Muscle layer of duodenum (tissue), 2 donors: ENCODE results near the gene CALHM6.
A peak's percentile ranks its signal among the peaks of the same experiment; 100 is the strongest.

ENCODE experiments used
- H3K27ac ChIP-seq: one replicate; pipeline ENCODE4 v1.7.0; 2013; ENCODE audit warnings: mild to moderate bottlenecking, low read length
- H3K27me3 ChIP-seq: one replicate; pipeline ENCODE4 v1.7.0; 2013; ENCODE audit warnings: low read depth, mild to moderate bottlenecking, control low read depth, low read length
- H3K36me3 ChIP-seq, 2 donors: one replicate each; pipeline ENCODE4 v1.7.0; 2013; ENCODE audit warnings: low read length in 2 of 2, control low read depth in 1 of 2, mild to moderate bottlenecking in 1 of 2; ENCODE audit not compliant: insufficient read depth in 2 of 2, control insufficient read depth in 1 of 2
- H3K4me1 ChIP-seq, 2 donors: one replicate each; pipeline ENCODE4 v1.7.0; 2013; ENCODE audit warnings: low read length in 2 of 2, mild to moderate bottlenecking in 2 of 2, control low read depth in 1 of 2, moderate library complexity in 1 of 2; ENCODE audit not compliant: insufficient read depth in 2 of 2, control insufficient read depth in 1 of 2
- H3K4me3 ChIP-seq, 2 donors: one replicate each; pipeline ENCODE4 v1.7.0; 2013; ENCODE audit warnings: low read length in 2 of 2, low read depth in 1 of 2, mild to moderate bottlenecking in 1 of 2
- H3K9me3 ChIP-seq, 2 donors: one replicate each; pipeline ENCODE4 v1.7.0; 2013; ENCODE audit warnings: low read length in 2 of 2, control low read depth in 1 of 2, mild to moderate bottlenecking in 1 of 2; ENCODE audit not compliant: control insufficient read depth in 1 of 2
- donor health status: healthy.

CALHM6 gene

GRCh38 chr6:116459927-116460326 is 1.2 kb upstream of the CALHM6 start:
- no peaks in the 10 kb centered on the region for H3K9me3 ChIP-seq
- no peaks in the 10 kb centered on the region for H3K27me3 ChIP-seq
- H3K4me1 ChIP-seq = no peaks in the 10 kb centered on the region
- no peak overlapping the region for H3K4me3 ChIP-seq
- H3K27ac ChIP-seq = no peak overlapping the region
- H3K36me3 ChIP-seq = no peaks in the 10 kb centered on the region

- no peak overlapping the region for H3K27ac ChIP-seq
- no peaks in the 10 kb centered on the region for H3K36me3 ChIP-seq
- no peaks in the 10 kb centered on the region for H3K27me3 ChIP-seq
- H3K4me1 ChIP-seq = no peaks in the 10 kb centered on the region
- peak overlapping the region; percentile 59 to 68 for H3K4me3 ChIP-seq
- no peaks in the 10 kb centered on the region for H3K9me3 ChIP-seq
These were observed 1.0 kb downstream of the CALHM6 start for GRCh38 chr6:116461932-116462885.

GRCh38 chr6:116463301-116463700 is 2.1 kb downstream of the CALHM6 start:
- no peaks in the 10 kb centered on the region for H3K4me1 ChIP-seq
- no peaks in the 10 kb centered on the region for H3K27me3 ChIP-seq
- no peaks in the 10 kb centered on the region for H3K36me3 ChIP-seq
- H3K27ac ChIP-seq = no peak overlapping the region
- no peaks in the 10 kb centered on the region for H3K9me3 ChIP-seq
- H3K4me3 ChIP-seq = no peak overlapping the region

GRCh38 chr6:116465246-116465645 is 4.1 kb downstream of the CALHM6 start:
- no peak overlapping the region for H3K4me3 ChIP-seq
- H3K36me3 ChIP-seq = no peaks in the 10 kb centered on the region
- H3K9me3 ChIP-seq = no peaks in the 10 kb centered on the region
- H3K4me1 ChIP-seq = no peaks in the 10 kb centered on the region
- no peaks in the 10 kb centered on the region for H3K27me3 ChIP-seq
- H3K27ac ChIP-seq = no peak overlapping the region

- Histone ChIP-seq H3K36me3 (no peaks in the 10 kb centered on the region), H3K27ac (no peak overlapping the region), H3K4me3 (no peak overlapping the region), H3K9me3 (no peaks in the 10 kb centered on the region), H3K4me1 (no peaks in the 10 kb centered on the region), H3K27me3 (no peaks in the 10 kb centered on the region)
These were observed 5.9 kb downstream of the CALHM6 start for GRCh38 chr6:116467096-116467495.

- no peaks in the 10 kb centered on the region for H3K9me3 ChIP-seq
These were observed 6.3 kb downstream of the CALHM6 start for GRCh38 chr6:116467514-116467913.

GRCh38 chr6:116468293-116468692 is 7.1 kb downstream of the CALHM6 start:
- no peaks in the 10 kb centered on the region for H3K27me3 ChIP-seq
- no peak overlapping the region for H3K4me3 ChIP-seq
- H3K9me3 ChIP-seq = no peaks in the 10 kb centered on the region
- H3K27ac ChIP-seq = no peak overlapping the region
- no peaks in the 10 kb centered on the region for H3K4me1 ChIP-seq
- H3K36me3 ChIP-seq = no peaks in the 10 kb centered on the region

More at GRCh38 chr6:116467514-116467913, 6.3 kb downstream of the CALHM6 start:
- no peak overlapping the region for H3K27ac ChIP-seq
- no peak overlapping the region for H3K4me3 ChIP-seq
- H3K36me3 ChIP-seq = no peaks in the 10 kb centered on the region
- H3K27me3 ChIP-seq = no peaks in the 10 kb centered on the region
- no peaks in the 10 kb centered on the region for H3K4me1 ChIP-seq

GRCh38 chr6:116471531-116471930 is 10.4 kb downstream of the CALHM6 start:
- Histone ChIP-seq H3K27ac (no peak overlapping the region), H3K36me3 (no peaks in the 10 kb centered on the region), H3K9me3 (no peaks in the 10 kb centered on the region), H3K4me3 (no peak overlapping the region), H3K27me3 (no peaks in the 10 kb centered on the region), H3K4me1 (no peaks in the 10 kb centered on the region)

GRCh38 chr6:116472706-116473105 is 11.5 kb downstream of the CALHM6 start:
- Histone ChIP-seq H3K4me1 (no peaks in the 10 kb centered on the region), H3K36me3 (no peaks in the 10 kb centered on the region), H3K27me3 (no peaks in the 10 kb centered on the region), H3K27ac (no peak overlapping the region), H3K9me3 (no peaks in the 10 kb centered on the region), H3K4me3 (no peak overlapping the region)

GRCh38 chr6:116475141-116475540 is 14.0 kb downstream of the CALHM6 start:
- H3K9me3 ChIP-seq = no peaks in the 10 kb centered on the region
- no peaks in the 10 kb centered on the region for H3K4me1 ChIP-seq
- H3K4me3 ChIP-seq = no peak overlapping the region
- H3K27ac ChIP-seq = no peak overlapping the region
- H3K36me3 ChIP-seq = no peaks in the 10 kb centered on the region
- H3K27me3 ChIP-seq = no peaks in the 10 kb centered on the region

- Histone ChIP-seq H3K4me3 (no peak overlapping the region), H3K27ac (no peak overlapping the region), H3K9me3 (no peaks in the 10 kb centered on the region), H3K4me1 (no peaks in the 10 kb centered on the region), H3K36me3 (no peaks in the 10 kb centered on the region), H3K27me3 (no peaks in the 10 kb centered on the region)
These were observed 15.0 kb downstream of the CALHM6 start for GRCh38 chr6:116476002-116476678.
